Activated CD8-positive, alpha-beta memory T cell treated with anti-CD3 and anti-CD28 coated beads, Interleukin-2, amount 50 U/mL, for 48 hours (primary cell): ENCODE data around the gene FGD1.
A peak's percentile ranks its signal among the peaks of the same experiment; 100 is the strongest.

Experiments
- DNase-seq: peaks from one replicate; pipeline ENCODE4 v3.0.0-alpha.2; 2020

FGD1 gene

DNA sequence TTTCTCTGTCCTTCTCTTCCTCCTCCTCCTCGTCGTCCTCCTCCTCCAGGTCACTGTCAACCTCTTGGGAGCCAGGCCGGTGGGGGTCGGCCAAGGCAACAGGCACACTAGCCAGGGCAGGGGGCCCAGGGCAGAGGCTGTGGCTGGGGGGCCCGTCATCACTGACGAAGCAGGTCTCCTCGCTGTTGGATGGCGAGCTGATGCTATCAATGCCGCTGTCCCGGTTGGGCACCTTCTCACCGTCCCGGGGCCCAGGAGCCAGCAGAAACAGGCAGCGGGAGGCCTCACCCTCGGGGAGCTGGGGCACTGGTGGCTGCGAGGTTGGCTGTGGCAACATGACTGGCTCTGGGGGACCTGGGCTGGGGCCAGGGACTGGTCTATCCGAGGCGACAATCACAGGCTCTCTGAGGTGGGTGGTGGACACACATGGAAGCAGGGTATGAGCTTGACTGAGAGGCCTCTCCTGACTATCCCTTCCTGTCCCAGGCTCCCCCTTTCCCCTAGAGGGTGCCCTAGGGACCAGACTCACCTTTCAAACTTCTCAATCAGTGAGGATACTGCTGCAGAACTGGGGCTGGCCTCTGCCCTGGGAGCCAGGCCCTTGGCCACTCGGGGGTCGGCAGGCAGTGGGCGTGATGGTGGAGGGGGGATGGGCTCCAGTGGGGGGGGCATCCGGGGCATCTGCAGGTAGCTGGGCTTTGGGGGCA is 25.8 kb downstream of the FGD1 start:
- no peak for DNase-seq

DNA sequence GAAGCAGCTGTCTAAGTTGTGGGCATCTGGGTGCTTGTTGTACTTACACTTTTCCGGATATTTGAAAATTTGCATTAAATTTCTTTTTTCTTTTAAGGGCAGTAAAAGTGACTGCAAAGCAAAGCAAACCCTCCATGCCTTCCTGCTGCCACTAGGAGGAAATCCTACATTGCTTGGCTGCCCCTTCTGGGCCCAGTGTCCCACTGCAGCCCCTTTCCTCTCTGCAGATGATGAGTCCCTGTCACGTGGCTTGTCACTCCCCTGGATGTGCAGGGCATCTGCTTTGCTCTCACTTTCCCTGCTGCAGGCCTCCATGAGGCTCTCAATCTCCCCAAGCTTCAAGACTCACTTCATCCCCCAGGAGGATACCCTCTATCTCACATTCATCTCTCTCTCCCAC is 43.1 kb downstream of the FGD1 start:
- DNase-seq = no peak

GRCh38 chrX:54449929-54450328 is 46.1 kb downstream of the FGD1 start:
- DNase-seq = no peak

DNA sequence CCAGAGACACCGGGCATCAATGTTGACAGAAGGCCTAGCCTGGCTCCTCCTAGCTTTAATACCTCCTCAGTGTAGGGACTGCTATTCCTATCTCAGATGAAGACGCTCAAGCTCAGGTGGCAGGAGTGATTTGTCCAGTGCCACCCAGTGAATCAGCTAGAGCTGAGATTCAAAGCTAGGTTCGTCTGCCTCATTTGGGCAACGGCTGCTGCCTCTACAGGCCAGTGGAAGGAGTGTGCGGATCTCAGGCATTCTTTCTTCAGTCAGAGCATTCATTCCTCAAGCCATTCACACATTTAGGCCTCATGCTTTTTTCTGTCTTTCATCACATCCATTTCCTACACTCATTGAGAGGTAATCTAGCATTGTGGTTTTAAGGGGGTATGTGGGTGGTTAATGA is 48.6 kb downstream of the FGD1 start:
- DNase-seq = no peak

GRCh38 chrX:54446084-54446483 is 50.0 kb downstream of the FGD1 start:
- DNase-seq = no peak

- no peak for DNase-seq
Measured at GRCh38 chrX:54444752-54445151, 51.3 kb downstream of the FGD1 start.

DNA sequence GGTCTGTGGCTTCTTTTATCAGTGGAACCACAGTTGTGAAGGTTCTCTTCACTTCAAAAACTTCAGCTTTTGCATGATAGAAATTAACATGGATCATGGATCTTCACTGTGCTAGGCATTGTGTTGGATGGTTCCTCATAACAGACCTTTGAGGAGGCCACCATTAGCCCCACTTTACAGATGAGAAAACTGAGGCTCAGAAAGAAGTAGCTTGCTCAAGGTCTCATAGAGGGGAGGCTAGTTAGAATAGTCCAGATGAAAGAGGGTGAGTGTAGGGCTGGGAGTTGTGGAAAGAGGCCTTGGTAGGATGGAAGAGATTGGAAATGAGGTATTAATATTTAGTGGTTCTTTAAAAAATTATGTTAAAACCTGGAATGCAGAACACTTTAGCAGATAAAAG is 53.2 kb downstream of the FGD1 start:
- no peak for DNase-seq

- DNase-seq = peak; percentile 79
Measured at GRCh38 chrX:54439960-54440871, 55.8 kb downstream of the FGD1 start, which contains the start of gene TSR2. Gene TSR2 (plus strand): TSS chrX:54440404. CDS start chrX:54440422, 18 bp downstream.

GRCh38 chrX:54435121-54435520 is 60.9 kb downstream of the FGD1 start:
- DNase-seq = no peak

DNA sequence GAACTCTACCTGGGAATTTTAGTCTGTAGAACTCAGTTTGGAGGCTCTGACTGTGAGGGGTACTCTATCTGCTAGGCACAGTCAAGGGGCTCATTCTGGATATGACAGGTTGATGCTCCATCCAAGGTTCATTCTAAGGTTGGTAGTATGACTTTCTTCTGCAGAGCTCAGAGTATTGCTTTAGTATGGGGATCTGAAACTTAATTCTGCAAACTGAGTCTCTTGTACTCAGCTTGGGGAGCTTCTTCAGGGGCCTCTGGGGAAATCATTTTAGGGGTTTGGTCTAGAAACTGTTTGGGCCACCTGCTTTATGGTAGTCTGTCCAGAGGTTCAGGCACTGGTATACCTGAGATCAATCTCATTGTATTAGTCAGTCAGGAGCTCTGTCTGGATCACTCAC is 65.5 kb downstream of the FGD1 start:
- DNase-seq = no peak

GRCh38 chrX:54427837-54428424 is 68.1 kb downstream of the FGD1 start:
- DNase-seq = no peak

DNA sequence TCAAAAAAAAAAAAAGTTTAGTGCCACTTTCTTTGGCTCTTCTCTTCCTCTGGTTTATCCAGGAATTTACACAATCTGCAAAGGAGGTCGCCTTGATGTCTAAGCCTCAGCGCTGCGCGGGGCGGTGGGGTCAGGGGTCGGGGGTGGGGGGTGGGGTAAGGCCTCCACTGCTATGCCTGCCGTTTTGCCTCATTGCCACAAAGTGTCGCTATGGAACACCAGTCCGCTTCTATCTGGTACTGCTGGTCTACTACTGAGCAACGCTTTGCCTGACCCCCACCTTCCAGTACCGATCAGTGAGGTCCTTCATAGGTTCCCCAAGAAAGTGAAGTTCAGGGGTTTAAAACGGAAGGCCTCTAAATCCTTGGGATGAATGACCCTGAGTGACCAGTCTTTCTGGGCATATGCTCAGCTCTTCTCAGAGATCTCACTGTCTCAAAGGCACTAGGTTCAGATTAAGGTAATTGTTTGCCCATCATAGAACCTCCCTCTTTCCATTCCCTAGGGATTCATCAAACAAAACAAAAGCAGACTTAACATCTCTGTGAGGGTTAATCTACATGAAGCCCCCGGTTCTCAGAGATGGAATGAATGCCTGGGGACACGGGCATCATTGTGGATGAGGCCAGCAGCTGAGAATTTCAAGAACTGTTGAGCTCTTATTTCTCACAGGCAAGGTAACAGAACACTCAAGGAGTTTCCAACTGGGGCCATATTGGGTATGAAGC is 72.7 kb downstream of the FGD1 start:
- DNase-seq = no peak

- no peak for DNase-seq
Measured at GRCh38 chrX:54422168-54422567, 73.9 kb downstream of the FGD1 start.

DNA sequence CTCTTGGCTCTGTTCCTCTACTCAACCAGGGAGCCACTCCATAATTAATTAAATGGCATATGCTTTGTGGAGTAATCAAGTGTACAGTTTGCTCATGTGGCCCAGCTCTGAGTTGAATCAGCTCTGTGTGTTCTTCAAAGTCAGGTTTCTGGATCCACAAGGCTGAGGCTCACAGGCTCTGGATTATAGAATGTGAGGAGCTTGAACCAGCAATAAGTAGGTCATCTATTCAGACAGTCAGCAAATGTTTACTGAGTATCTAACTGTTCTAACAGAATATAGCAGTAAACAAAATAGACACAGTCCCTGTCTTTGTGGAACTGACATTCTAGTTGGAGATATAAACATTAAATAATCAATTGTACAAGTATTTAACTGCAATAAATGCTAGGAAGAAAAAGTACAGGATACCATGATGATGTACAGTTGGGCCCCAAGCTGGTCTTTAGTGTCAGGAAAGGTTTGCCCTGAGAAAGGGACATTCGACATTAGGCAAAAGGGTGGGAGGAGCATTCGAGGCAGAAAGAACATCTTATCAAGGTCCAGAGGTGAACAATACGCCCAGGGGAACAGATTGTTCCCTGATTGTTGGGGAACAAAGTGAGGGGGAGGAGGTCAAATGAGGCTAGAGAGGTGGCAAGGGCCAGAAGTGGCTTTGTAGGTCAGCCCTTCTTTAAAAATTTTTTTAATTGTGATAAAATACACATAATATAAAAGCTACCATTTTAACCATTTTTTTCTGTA is 76.3 kb downstream of the FGD1 start:
- no peak for DNase-seq

- DNase-seq = no peak
Measured at GRCh38 chrX:54416965-54417364, 79.1 kb downstream of the FGD1 start.

GRCh38 chrX:54415534-54416350 is 80.3 kb downstream of the FGD1 start:
- DNase-seq = no peak

GRCh38 chrX:54413753-54414152 is 82.3 kb downstream of the FGD1 start:
- no peak for DNase-seq

DNA sequence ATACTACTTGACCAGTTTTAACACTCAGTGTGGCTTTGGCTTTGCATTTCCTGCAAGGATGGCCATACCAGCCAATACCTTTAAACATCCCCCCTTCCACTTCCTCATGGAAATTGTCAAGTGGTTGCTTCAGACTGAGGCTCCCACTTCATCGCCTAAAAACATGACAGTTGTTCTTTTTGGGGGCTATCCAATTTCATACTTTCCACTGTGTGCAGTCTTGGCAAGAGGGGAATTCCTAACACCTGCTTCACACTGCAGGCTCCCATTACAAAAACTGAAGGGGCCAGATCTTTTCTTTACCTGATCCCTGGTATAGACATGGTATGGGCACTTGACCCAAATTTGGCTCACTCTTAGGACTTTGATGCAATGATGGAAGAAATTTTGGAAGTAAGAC is 84.3 kb downstream of the FGD1 start:
- DNase-seq = no peak

- no peak for DNase-seq
Measured at GRCh38 chrX:54407266-54407665, 88.8 kb downstream of the FGD1 start.

DNA sequence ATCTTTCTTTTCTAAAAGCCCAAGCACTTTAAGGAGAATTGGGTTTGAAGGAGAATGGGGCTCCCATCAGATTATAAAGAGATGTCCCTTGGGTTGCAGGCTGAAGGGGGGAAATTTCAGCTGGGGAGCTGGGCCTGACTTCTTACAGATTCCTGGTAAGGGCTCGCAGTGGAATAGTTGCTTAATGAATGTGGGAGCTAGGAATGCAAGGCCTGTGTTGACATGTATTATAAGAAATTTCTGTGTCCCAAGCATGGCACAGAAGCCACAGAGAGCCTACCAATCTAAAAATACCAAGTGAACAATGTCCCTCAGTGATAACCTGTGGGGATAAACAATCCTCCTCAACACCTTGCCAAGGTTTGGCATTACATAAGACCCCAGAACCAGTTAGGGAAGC is 98.9 kb downstream of the FGD1 start:
- no peak for DNase-seq
